Fibroblast of the aortic adventitia (primary cell): ENCODE results near the gene DUSP16. TPM values are rescaled to one million over a fixed set of nuclear protein-coding genes. Genes with fewer than 3 reads are reported as not detected.
A peak's percentile ranks its signal among the peaks of the same experiment; 100 is the strongest.
"Not testable (repeated sequence)": the region's sequence is repeated elsewhere in the genome, so short reads cannot be mapped to it uniquely, and the experiment has no call there.

ENCODE experiments used
- DNase-seq: peaks from one replicate; pipeline ENCODE4 v3.0.0-alpha.2; 2010; ENCODE audit warnings: low read depth
- H3K4me3 ChIP-seq: 2 replicates; pipeline ENCODE4 v1.5.1; 2011; ENCODE audit warnings: low read depth, mild to moderate bottlenecking, control low read depth, low read length, moderate library complexity
- CTCF ChIP-seq: IDR thresholded peaks from 2 replicates; pipeline ENCODE4 v1.5.1; 2011; ENCODE audit warnings: mild to moderate bottlenecking, low read length, control low read depth, inconsistent platforms; ENCODE audit not compliant: insufficient read depth
- total RNA-seq: library from RNA; depleted of rRNA; stranded (reverse); fragments of >200 nt; gene quantifications from 2 replicates; pipeline ENCODE4 v1.2.3, GENCODE V29; 2012; ENCODE audit warnings: low replicate concordance

The DUSP16 gene
- total RNA-seq, 1 donor: 6.8 TPM

GRCh38 chr12:12592930-12593329, 30.3 kb upstream of the DUSP16 start:
- no peak overlapping the region for H3K4me3 ChIP-seq
- TF ChIP-seq CTCF: no peak
- DNase-seq: peak; percentile 35

- TF ChIP-seq CTCF: no peak
- H3K4me3 ChIP-seq: no peak overlapping the region
- no peak for DNase-seq
These were observed 28.3 kb upstream of the DUSP16 start for GRCh38 chr12:12590961-12591360.

DNA sequence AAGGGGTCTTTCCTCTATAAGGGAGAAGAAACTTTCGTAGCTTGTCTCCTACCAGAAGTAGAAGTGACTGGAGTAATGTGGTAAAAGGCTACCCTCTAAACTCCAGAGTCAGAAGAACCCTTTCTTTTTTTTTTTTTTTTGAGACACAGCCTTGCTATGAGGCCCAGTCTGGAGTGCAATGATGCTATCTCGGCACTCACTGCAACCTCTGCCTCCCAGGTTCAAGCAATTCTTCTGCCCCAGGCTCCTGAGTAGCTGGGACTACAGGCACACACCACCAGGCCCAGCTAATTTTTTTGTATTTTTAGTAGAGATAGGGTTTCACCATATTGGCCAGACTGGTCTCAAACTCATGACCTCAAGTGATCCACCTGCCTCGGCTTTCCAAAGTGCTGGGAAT, 25.8 kb upstream of the DUSP16 start:
- not testable (repeated sequence) for DNase-seq, H3K4me3 ChIP-seq

DNA sequence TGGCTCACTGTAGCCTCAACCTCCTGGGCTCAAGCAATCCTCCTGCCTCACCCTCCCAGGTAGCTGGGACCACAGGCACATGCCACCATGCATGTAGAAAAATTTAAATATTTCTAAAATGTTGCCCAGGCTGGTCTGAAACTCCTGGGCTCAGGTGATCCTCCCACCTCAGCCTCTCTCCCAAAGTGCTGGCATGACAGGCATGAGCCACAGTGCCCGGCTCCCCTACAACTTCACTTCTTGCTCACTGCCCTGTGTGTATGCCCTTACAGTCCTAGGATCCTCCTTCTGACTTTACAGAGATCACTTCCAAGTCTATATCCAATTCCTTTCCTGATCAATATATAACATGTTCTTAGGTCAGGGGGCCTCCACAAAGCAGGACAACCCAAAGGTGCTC, 25.2 kb upstream of the DUSP16 start:
- no peak for TF ChIP-seq CTCF
- no peak for DNase-seq
- no peak overlapping the region for H3K4me3 ChIP-seq

- TF ChIP-seq CTCF: no peak
- DNase-seq: no peak
- no peak overlapping the region for H3K4me3 ChIP-seq
These were observed 24.4 kb upstream of the DUSP16 start for GRCh38 chr12:12586879-12587675.

DNA sequence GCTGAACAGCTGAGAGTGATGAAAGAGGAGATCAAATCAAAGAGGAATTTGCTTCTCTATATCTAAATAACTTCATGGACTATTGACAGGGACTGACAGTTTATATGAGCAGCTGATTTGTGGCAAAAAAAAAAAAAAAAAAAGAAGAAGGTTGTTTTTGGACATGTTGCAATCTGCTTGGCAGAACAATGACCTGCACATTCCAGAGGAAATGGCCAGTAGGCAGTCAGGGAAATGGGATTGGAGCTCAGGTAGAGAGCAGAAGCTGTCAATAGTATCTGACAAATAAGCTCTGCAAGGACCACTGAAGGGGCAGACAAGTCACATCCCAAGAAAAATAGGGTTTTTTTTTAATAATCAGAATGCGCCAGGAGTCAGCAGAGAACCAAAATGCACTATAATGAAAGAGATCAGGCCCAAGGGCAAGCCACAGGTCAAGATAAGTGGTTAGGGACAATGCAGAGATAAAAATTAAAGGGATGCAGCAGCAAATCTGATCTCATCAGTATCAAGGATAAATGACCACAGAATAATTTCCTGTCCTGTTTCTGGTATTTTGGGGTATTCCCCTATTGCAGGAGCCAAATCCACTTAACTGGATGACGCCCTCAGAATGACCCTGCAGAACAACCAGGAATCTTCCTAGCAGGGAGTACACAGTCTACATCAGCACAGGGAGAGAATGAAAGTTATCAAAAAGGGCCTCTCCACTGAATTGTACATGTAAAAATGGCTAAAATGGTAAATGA, 22.6 kb upstream of the DUSP16 start:
- no peak overlapping the region for H3K4me3 ChIP-seq
- peak; percentile 17 for DNase-seq
- TF ChIP-seq CTCF: no peak

- TF ChIP-seq CTCF: no peak
- no peak for DNase-seq
- H3K4me3 ChIP-seq: no peak overlapping the region
These were observed 21.0 kb upstream of the DUSP16 start for GRCh38 chr12:12583510-12584178.
